ENCODE data around the gene TMED1.

- TF ChIP-seq CTCF (conservative IDR thresholded peaks at IDR 0.05), result no peak
- no peak for TF ChIP-seq EZH2 (IDR thresholded peaks at IDR 0.05; ENCODE audit: low read depth)
Measured at GRCh38 chr19:10863107-10863717, 27.2 kb upstream of the TMED1 start.
